ENCODE data around the gene EXOC6.

Gene EXOC6

DNA sequence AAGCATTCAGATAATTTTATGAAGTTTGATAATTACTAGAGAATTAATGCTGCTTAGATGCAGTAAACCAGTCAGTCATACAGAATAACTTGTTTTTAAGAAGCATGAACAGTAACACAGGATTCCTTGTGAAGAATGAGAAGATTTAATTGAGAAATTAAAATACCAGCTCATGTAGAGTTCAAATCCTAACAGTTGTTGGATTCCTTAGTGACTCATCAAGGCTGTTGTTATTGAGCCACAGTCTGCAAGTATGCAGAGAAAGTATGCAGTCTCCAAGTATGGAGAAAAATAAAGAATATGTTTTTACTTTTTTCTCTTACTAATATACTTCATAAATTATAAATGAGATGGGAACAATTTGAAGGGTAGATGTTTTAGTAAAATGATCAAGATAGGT lies 182.1 kb downstream of the EXOC6 start:
- peak; percentile 86 for DNase-seq

DNA sequence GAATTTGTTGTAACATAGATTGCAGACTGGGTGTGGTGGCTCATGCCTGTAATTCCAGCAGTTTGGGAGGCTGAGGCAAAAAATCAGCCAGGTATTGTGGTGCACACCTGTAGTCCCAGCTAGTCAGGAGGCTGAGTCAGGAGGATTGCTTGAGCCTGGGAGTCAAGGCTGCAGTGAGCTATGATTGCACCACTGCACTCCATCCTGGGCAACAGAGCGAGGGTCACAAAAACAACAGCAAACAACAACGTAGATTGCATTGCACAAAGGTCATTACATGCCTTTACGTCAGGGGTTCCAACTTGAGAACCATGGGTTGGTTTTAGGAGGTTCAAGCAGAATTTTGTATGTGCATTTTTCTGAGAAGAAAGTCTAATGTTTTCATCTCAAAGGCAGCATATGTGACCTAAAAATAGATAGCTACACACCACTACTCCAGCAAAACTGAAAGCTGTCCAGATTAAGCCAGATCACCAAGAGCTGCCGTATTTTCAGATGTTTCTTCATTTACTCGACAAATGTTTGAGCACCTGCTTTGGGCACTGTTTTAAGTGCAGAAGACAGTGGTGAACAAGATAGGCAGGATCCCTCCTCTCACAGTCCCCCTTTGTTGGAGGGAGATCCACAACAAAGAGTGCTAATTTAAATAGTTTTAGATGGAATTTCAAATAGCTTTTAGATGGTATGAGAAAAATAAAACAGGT lies 183.9 kb downstream of the EXOC6 start:
- DNase-seq = no peak

DNA sequence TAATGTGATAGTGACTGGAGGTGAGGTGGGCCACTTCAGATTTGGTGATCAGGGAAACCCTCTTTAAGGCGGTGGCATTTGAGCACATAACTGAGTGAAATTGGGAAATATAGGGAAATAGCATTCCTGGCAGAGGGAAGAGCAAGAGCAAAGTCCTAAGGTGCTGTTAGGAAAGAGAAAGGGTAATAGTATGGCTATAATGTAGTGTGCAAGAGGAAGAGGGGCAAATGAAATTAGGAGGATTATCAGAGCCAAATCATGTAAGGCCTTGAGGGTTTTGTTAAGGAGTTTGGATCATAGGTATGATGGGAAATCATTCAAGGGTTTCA lies 184.5 kb downstream of the EXOC6 start:
- no peak for DNase-seq

DNA sequence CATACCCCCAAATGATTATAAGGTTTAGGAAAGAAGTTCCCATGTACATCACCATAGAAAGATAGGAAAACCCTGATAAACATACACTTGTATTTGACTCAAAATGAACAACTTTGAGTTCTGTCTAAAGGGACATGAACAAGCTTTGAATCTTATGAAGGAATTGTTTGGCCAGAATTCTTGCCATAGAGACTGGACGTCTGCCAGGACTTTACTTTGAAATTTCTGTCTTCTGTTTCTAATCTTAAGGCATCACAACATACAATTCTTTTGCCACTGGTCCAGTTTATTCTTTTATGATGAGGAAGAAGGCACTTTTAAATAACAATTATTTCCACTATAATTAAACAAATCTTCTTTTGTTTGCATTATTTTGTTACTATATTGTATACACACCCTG lies 186.1 kb downstream of the EXOC6 start:
- DNase-seq = peak; percentile 21

DNA sequence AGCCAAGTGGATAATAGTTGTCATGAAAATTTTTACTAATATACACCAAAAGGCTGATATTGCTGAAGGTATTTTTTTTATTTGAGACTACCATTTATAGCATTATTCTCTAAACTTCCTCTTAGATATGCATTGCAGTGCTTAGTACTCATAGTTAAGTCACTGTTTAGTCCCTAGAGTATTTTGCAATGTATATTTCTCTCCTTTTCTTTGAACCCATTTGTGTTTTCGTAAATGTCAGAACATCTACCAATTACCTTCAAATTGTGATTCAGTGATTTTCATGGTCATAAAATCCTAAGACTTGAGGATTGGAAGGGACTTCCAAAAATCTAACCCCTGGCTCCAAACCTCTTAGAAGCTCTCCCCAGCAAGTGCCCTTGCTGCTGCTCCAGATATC lies 190.8 kb downstream of the EXOC6 start:
- DNase-seq = peak; percentile 10

DNA sequence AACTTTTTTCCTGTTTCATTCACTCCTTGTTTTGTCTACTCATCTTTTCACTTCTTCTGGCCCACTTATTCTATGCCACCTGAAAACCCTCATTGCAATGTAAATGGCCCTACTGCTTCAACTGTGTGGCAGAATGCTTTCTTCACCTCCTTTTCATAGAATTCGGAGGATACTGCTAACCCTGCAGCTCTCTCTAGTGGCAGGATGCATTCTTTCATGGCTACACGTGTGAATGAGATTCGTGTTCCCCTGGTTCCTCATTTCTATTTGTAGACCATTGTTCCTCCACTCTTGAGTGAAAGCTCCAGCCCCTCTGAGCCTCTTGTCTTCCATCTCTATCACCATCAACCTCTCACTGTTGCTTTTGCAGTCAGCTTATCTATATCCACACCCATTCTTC lies 191.4 kb downstream of the EXOC6 start:
- DNase-seq = peak; percentile 56

DNA sequence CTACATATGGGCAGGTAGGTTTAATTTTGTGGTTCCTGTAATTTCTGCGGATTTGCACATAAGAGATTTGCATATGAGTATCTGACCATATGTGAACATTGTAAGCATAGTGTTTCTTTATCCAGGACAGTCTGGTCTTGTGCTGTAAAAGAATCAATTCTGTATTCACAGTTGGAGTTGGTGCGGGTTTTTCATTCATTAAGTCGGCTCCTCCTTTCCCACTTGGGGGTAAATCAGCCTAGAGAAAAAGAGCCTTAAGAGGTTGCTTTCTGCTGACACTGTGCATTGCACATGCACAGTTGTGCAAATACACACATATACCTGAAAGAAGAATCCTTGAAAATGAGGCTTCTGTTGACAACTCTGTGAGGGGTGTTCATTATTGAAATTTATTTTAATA lies 206.2 kb downstream of the EXOC6 start:
- DNase-seq = no peak

DNA sequence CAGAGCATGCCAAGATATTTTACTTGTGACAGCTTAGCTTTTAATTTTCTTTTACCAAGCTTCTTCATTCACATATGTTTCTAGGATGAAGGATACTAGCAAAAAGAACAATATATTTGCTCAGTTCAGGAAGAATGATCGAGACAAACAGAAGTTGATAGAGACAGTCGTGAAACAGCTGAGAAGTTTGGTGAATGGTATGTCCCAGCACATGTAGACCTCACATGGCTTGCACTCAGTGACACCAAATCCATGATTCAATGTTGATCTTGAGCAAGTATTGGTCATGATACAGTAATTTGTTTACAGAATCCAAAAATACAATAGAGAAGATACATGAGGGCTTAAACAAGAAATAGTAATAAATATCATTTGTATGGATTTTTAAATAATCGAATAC lies 209.8 kb downstream of the EXOC6 start:
- DNase-seq = no peak

DNA sequence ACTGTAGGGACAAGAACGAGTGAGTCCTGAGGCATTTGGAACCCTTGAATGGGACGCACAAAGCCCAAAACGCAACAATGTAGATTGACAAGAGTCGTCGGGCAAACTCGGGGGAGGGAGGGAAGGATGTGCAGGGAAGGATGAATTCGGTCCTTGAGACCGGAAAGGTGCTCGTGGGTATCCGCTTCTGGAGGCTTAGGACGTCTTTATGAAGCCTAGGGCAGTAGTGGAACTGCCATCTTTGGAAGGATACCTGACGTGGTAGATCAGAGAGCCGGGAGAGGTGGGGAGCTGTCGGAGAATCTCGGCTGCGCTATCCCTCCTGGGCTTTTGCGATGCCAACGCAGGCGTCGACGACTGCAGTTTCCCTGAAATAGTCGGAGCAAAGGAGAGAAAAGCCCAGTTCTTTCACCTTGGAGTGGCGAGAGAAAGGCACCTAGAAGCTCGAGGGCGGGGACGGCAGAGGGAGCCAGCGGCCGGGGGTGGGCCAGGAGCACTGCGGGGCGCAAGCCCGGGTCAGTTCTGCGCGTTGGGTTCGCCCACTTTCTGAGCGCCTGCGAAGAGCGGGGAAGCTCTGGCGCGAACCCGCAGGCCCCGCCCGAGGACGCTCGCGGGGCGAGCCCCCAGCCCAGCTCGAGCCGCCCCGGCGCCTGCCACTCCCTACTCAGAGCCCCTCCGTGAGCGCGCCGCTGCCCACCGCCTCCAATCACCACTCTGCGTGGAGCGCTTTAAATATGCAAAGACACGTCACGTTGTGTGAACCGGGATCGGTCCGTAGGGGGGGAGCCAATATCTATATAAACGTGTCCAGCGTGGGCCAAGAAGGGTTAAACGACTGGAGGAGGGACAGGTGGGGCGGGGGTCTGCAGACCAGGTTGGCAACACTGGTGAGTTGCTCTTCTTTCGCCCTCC lies 211.9 kb downstream of the EXOC6 start, which contains the start of gene CYP26C1:
TSS of gene CYP26C1 (plus strand) at position 824 of the 912 bp plus-strand sequence. CDS start 466 bp downstream, outside the sequence.
- DNase-seq = no peak

DNA sequence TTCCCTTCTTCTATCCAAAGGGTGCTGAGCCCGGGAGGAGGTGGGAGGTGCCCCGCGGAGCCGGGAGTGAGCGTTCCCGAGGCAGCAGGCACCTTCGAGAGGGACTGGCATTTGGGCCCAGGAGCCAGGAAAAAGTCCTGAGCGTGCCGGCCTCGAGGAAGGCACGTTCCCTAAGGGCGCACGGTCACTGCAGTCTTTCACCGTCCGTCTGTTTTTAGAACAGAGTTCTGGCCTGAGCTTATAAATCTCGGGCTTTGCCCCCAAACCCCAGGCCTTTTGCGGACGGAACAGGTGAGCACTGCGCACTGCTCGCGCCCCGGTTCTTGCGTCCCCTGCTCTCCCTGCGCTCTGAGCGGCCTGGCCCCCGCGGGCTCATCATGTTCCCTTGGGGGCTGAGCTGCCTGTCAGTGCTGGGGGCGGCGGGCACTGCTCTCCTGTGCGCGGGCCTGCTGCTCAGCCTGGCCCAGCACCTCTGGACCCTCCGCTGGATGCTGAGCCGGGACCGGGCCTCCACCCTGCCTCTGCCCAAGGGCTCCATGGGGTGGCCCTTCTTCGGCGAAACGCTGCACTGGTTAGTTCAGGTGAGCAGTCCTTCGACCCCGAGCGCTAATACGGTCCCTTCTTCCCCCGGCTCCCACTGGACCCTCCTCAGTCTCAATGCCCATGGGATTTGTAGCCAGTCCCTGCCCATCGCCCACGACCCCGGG lies 212.7 kb downstream of the EXOC6 start:
- DNase-seq = no peak

DNA sequence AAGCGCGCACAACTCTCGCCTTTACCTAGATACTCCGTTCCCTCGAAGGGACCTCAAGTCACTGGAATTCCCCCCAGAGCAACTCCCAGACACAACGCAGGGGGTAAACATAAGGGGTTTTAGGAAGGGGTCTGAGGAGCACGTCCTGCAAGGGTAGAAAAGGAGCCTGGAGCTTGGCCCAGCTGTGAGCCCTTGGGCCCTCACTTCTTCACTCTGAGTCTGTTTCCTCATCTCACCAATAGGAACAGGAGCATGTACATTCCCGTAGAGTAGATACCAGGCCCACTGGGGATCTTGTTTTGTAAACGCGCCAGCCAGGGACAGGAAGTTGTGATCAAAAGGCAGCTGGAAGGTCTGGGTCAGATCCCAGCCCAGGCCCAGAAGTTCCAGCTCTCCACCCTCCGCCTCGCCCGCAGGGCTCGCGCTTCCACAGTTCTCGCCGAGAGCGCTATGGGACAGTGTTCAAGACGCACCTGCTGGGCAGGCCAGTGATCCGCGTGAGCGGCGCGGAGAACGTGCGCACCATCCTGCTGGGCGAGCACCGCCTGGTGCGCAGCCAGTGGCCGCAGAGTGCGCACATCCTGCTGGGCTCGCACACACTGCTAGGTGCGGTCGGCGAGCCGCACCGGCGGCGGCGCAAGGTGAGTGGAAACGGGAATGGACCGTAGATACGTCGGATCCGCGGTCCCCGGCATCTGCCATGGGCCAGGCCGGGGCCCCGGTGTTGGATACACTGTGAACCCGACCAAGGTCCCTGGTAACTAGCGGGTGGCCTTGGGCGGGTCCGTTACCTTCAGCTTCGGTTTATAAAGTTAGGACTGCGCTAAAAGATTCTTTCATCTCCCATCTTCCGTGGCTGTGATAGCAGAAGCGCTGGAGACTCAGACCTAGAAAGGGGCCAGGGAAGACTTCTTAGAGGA lies 213.5 kb downstream of the EXOC6 start:
- no peak for DNase-seq

DNA sequence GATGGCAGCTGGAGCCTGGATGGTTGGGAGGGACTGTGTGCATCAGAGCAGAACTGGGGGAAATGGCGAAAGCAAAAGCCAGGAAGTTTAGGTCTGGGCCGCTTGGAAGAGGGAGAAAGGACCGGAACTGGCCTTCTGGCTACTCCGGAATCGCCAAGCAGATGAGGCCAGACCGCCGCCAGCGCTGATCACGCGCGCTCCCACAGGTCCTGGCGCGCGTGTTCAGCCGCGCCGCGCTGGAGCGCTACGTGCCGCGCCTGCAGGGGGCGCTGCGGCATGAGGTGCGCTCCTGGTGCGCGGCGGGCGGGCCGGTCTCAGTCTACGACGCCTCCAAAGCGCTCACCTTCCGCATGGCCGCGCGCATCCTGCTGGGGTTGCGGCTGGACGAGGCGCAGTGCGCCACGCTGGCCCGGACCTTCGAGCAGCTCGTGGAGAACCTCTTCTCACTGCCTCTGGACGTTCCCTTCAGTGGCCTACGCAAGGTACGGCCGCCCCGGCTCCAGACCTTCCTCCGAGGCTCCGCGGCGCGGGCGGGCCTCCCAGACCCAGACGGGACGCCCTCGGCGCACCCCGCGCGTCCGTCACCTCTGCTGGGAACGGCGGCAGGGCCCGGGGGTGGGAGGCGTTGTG lies 214.3 kb downstream of the EXOC6 start:
- DNase-seq = peak; percentile 30

DNA sequence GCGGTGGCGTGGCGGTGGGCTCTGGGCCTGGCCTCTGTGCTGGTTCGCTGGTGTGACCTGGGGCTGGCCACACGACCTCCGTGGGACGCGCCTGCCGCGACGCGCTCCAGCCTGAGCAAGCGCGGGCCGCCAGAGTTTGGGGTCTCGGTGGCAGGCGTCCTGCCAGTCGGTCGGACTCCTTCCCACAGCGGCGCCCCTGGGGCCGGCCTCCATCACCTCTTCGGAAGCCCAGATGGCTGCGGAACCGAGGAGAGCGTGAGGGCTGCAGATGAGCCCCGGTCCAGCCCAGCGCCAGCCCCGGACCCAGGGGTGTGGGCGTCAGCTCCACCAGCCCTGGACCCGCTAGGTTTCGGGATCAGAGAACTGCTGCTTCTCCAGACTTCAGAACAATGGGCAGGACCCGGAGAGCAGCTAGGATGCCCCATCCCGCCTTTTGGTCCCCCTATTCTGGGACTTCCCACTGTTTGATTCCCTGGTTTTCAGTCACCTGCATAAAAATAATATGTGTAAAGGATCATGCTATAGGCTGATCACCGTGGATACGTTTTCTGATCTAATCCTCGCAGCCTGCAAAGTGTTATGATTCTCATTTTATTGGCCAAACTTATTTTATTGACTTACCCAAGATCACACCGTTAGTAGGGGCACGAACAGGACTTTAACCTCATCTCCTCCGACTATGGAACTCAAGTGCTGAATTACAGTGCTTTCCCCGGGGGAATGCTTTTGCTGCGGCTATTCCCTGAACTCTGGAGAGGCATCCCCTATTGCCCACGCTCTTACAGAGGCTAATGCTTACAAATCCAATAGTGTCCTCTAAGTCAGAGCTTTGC lies 215.0 kb downstream of the EXOC6 start:
- DNase-seq = no peak

DNA sequence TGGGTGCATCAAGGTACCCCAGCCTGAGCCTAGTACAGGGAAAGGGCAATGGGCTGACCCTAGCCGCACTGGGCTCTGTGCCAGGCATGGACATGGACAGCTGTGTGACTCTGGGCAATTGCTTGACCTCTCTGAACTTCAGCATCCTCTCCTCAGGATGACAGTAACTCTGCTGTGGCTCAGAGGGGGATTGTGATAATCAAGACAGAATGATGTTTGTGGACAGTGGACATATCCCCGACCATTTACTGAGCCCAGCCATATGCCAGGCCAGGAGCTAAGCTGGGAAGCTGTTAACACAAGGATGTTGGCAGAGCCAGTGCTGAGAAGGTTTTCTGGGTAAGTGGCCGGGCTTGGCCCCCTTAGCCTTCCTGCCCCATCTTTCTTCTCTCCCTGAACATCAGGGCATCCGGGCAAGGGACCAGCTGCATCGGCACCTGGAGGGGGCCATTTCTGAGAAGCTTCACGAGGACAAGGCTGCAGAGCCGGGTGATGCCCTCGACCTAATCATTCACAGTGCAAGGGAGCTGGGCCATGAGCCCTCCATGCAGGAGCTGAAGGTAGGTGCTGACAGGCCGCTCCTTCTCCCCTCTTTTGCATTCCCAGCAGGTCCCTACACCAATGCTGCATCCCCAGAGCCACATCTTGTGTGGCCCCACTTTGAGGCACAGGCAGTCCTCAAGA lies 215.8 kb downstream of the EXOC6 start:
- DNase-seq = no peak

DNA sequence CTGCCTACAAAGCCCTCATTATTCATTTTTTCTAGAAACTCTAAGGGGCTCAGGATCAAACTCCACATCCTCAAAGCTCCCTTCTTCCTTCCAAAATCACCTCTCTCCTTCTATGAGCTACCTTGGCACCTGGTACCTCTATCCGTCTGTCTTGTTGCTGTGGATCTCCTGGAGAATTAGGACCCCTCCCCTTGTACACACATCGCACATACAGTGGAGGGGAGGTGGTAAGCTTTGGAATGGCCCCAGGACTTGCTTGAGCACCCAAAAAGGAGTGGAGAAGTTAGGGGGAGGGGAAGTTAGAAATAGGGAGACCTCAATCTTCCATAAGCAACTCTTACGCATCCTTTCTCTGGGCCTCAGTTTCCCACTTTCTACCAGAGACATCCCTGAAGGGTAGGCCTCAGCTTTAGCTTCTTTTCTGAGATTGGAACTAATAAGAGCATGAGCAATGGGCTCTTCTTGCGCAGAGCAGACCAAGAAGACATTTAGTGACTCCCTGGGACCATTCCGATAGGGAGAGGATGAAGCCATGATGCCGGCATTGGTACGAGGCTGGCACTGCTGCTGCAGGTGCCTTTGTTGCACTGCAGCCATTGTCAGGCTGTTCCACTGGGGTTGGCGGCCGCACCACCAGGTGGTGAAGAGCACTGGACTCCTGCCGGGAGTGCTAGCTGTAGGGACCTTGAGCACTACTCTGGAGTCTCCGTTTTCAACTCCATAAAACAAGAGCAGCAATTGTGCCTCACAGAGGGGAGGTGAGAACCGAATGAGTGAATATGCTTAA lies 216.7 kb downstream of the EXOC6 start:
- no peak for DNase-seq

DNA sequence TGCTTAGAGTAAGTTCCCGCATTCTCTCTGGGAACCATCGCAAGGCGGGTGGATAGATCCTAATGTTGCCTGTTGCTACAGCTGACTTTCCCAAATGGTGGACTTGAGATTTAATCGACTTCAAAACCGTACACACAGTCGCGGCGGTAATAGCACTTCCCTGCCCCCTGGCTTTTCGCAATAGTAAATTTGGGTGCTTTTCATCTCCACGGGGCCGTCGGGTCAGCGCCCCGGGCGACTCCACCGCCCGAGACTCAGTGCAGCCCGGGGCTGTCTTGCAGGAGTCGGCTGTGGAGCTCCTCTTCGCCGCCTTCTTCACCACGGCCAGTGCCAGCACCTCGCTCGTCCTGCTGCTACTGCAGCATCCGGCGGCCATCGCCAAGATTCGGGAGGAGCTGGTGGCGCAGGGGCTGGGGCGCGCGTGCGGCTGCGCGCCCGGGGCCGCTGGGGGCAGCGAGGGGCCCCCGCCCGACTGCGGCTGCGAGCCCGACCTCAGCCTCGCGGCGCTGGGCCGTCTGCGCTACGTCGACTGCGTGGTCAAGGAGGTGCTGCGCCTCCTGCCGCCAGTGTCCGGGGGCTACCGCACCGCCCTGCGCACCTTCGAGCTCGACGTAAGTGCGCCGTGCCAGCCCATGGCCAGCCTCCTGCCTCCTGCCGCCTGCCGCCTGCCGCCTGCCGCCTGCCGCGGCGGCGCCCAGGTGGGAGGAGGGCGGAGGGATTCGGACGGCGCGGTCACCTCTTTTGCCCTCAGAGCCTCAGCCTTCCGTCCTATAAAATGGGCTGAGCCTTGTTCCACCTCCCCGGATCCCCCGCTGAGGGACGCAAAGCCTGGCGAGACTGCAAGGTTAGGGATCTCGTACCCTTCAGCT lies 217.6 kb downstream of the EXOC6 start:
- DNase-seq = no peak

DNA sequence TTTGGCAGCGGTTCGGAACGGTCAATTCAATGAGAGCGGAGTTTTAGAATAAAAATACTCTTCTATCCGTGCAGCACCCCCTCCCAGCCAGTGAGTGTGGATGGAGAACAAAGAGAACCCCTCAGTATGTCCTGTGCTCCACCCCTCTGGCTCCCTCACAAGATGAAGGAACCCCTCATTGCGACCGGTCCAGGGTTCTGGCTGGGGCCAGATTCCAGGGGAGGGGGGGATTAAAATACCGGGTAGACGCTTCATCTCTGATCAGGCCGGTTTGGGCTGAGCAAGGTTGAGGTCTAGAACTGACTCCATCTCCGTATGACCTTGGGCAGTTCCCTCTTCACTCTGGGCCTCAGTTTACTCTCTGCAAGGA lies 218.2 kb downstream of the EXOC6 start:
- DNase-seq = no peak

Data from fibroblast of skin of right biceps (primary cell).